H1 (cell line): ENCODE results near the gene FGF18. TPM values are rescaled to one million over a fixed set of nuclear protein-coding genes. Genes with fewer than 3 reads are reported as not detected.

Source experiments
- CTCF ChIA-PET: fragments of 300-600 bp; sonication (Branson Sonifier 250); formaldehyde crosslinking; loops from one replicate; lab custom pipeline; 2021; ENCODE audit not compliant: partially characterized antibody; lab: Charles Lee
- POLR2A ChIA-PET: fragments of 300-600 bp; sonication (Branson Sonifier 250); formaldehyde crosslinking; loops from one replicate; lab custom pipeline; 2021; ENCODE audit warnings: inconsistent platforms; ENCODE audit not compliant: partially characterized antibody; lab: Charles Lee
- DNase-seq, 2 experiments: peaks; one replicate each; pipeline versions ENCODE4 v3.0.0 to v3.0.0-alpha.2; 2010 to 2022; ENCODE audit warnings: low spot score in 2 of 2, low read depth in 1 of 2, mixed read lengths in 1 of 2
- FAIRE-seq: peaks from 2 replicates; lab custom pipeline; 2011; peaks lifted over from hg19 to GRCh38; lab: Jason Lieb, UNC
- H2AFZ ChIP-seq: 2 replicates; pipeline ENCODE4 v1.8.1; 2012; ENCODE audit warnings: low read length, inconsistent platforms
- H2AK5ac ChIP-seq: 2 replicates; pipeline ENCODE4 v1.6.1; 2013; ENCODE audit warnings: low read depth, low read length
- H2BK120ac ChIP-seq: replicated peaks from 2 replicates; pipeline ENCODE3; 2013; ENCODE audit warnings: low read depth, low read length, inconsistent platforms
- H2BK12ac ChIP-seq: 2 replicates; pipeline ENCODE4 v1.6.1; 2013; ENCODE audit warnings: low read depth, low read length
- H2BK15ac ChIP-seq: 2 replicates; pipeline ENCODE4 v1.6.1; 2013; ENCODE audit warnings: low read length
- H2BK20ac ChIP-seq: 2 replicates; pipeline ENCODE4 v1.6.1; 2013; ENCODE audit warnings: low read length
- H2BK5ac ChIP-seq: 2 replicates; pipeline ENCODE4 v1.6.1; 2013; ENCODE audit warnings: low read depth, low read length
- H3K14ac ChIP-seq: 2 replicates; pipeline ENCODE4 v1.6.1; 2013; ENCODE audit warnings: inconsistent platforms; ENCODE audit not compliant: insufficient read length
- H3K18ac ChIP-seq: 2 replicates; pipeline ENCODE4 v1.6.1; 2013; ENCODE audit warnings: low read length; ENCODE audit errors: extremely low read depth
- H3K23ac ChIP-seq: 2 replicates; pipeline ENCODE4 v1.6.1; 2013; ENCODE audit warnings: inconsistent platforms; ENCODE audit not compliant: insufficient read length
- H3K23me2 ChIP-seq: 2 replicates; pipeline ENCODE4 v1.6.1; 2013; ENCODE audit warnings: low read depth, low read length
- H3K27ac ChIP-seq: 2 replicates; pipeline ENCODE4 v1.6.1; 2011; ENCODE audit warnings: low read depth, low read length, inconsistent platforms
- H3K27me3 ChIP-seq, 4 experiments: replicated peaks in 1 of 4; 1 replicate in 1 of 4; 2 replicates in 3 of 4; pipeline versions ENCODE4 v1.6.1 to v1.8.1; 2011 to 2013; ENCODE audit warnings: low read length in 3 of 4, mild to moderate bottlenecking in 3 of 4, inconsistent platforms in 2 of 4, mixed read lengths in 2 of 4, moderate library complexity in 1 of 4; ENCODE audit not compliant: control insufficient read depth in 3 of 4, insufficient read depth in 3 of 4; ENCODE audit errors: extremely low read depth in 1 of 4
- H3K36me3 ChIP-seq, 4 experiments: 2 replicates each; pipeline versions ENCODE4 v1.6.1 to v1.8.1; 2011 to 2013; ENCODE audit warnings: mild to moderate bottlenecking in 4 of 4, low read length in 3 of 4, moderate library complexity in 2 of 4, control low read depth in 1 of 4, inconsistent platforms in 1 of 4; ENCODE audit not compliant: insufficient read depth in 4 of 4, control insufficient read depth in 2 of 4
- H3K4ac ChIP-seq: replicated peaks from 2 replicates; pipeline ENCODE3; 2013; ENCODE audit warnings: low read length, low read depth, mixed read lengths, inconsistent platforms; ENCODE audit not compliant: insufficient read length
- H3K4me1 ChIP-seq, 4 experiments: replicated peaks in 1 of 4; 1 replicate in 1 of 4; 2 replicates in 3 of 4; pipeline versions ENCODE4 v1.6.1 to v1.8.1; 2011 to 2013; ENCODE audit warnings: low read length in 3 of 4, inconsistent platforms in 2 of 4, mixed read lengths in 1 of 4; ENCODE audit not compliant: insufficient read depth in 4 of 4, control insufficient read depth in 3 of 4
- H3K4me2 ChIP-seq, 2 experiments: 2 replicates each; pipeline versions ENCODE4 v1.6.1 to v1.8.1; 2011 to 2013; ENCODE audit warnings: low read depth in 2 of 2, low read length in 2 of 2, control low read depth in 1 of 2, inconsistent platforms in 1 of 2, mild to moderate bottlenecking in 1 of 2; ENCODE audit not compliant: insufficient read depth in 1 of 2
- H3K4me3 ChIP-seq, 4 experiments: fragments of 200-600, 300-600 bp in 1 of 4; sonication (generic), shearing (Covaris generic), sonication (Bioruptor Twin) in 1 of 4; 2 replicates each; pipeline versions ENCODE4 v1.5.1 to v1.8.1; 2011 to 2016; ENCODE audit warnings: low read length in 4 of 4, low read depth in 3 of 4, control low read depth in 2 of 4, inconsistent platforms in 2 of 4, mild to moderate bottlenecking in 2 of 4, mixed read lengths in 1 of 4, moderate library complexity in 1 of 4; ENCODE audit not compliant: insufficient read depth in 2 of 4; ENCODE audit errors: extremely low read depth in 1 of 4
- H3K56ac ChIP-seq: replicated peaks from 2 replicates; pipeline ENCODE3; 2013; ENCODE audit warnings: low read depth, mild to moderate bottlenecking, mixed read lengths, low read length, inconsistent platforms; ENCODE audit not compliant: insufficient read length
- H3K79me1 ChIP-seq: 2 replicates; pipeline ENCODE4 v1.6.1; 2013; ENCODE audit warnings: low read depth, low read length, control low read depth
- H3K79me2 ChIP-seq, 2 experiments: 2 replicates each; pipeline versions ENCODE4 v1.6.1 to v1.8.1; 2012 to 2013; ENCODE audit warnings: low read length in 2 of 2, mild to moderate bottlenecking in 2 of 2, inconsistent platforms in 1 of 2; ENCODE audit not compliant: insufficient read depth in 2 of 2, control insufficient read depth in 1 of 2
- H3K9ac ChIP-seq, 4 experiments: replicated peaks in 1 of 4; 1 replicate in 1 of 4; 2 replicates in 3 of 4; pipeline versions ENCODE4 v1.6.1 to v1.8.1; 2011 to 2013; ENCODE audit warnings: low read depth in 3 of 4, low read length in 3 of 4, control low read depth in 2 of 4, mild to moderate bottlenecking in 2 of 4, moderate library complexity in 2 of 4, inconsistent platforms in 1 of 4; ENCODE audit errors: extremely low read depth in 1 of 4
- H3K9me3 ChIP-seq, 2 experiments: 2 replicates each; pipeline versions ENCODE4 v1.6.1 to v1.8.1; 2012 to 2013; ENCODE audit warnings: mild to moderate bottlenecking in 2 of 2, moderate library complexity in 2 of 2, control low read depth in 1 of 2, inconsistent platforms in 1 of 2, low read depth in 1 of 2, low read length in 1 of 2, mixed read lengths in 1 of 2; ENCODE audit not compliant: insufficient read depth in 2 of 2
- H4K20me1 ChIP-seq, 2 experiments: replicated peaks in 1 of 2; 2 replicates each; pipeline versions ENCODE3 to v1.8.1; 2011 to 2013; ENCODE audit warnings: inconsistent platforms in 2 of 2, low read length in 2 of 2, mild to moderate bottlenecking in 1 of 2; ENCODE audit not compliant: insufficient read depth in 2 of 2, control insufficient read depth in 1 of 2
- H4K5ac ChIP-seq: 2 replicates; pipeline ENCODE4 v1.6.1; 2013; ENCODE audit warnings: low read length, low read depth, mixed read lengths, inconsistent platforms; ENCODE audit not compliant: insufficient read length
- H4K8ac ChIP-seq: 2 replicates; pipeline ENCODE4 v1.8.0; 2013; ENCODE audit warnings: mild to moderate bottlenecking, moderate library complexity, low read length, inconsistent platforms; ENCODE audit not compliant: insufficient read depth; ENCODE audit errors: extremely low read depth
- H4K91ac ChIP-seq: replicated peaks from 2 replicates; pipeline ENCODE3; 2013; ENCODE audit warnings: low read length, mixed read lengths, inconsistent platforms; ENCODE audit not compliant: insufficient read length
- BACH1 ChIP-seq: IDR thresholded peaks from 2 replicates; pipeline ENCODE4 v1.6.1; 2012; ENCODE audit warnings: low read length, improper control_type of control experiment
- CHD1 ChIP-seq: IDR thresholded peaks from 2 replicates; pipeline ENCODE4 v1.6.1; 2012; ENCODE audit warnings: low read depth, low read length, improper control_type of control experiment
- E2F6 ChIP-seq: IDR thresholded peaks from 2 replicates; pipeline ENCODE4 v1.6.1; 2012; ENCODE audit warnings: inconsistent platforms
- WGBS, 2 experiments: shearing (Covaris generic) in 1 of 2; methylation state at CpG; one replicate each; pipeline versions ENCODE4 v1.1.6 to v1.1.7; 2013 to 2015; ENCODE audit warnings: low lambda C conversion rate in 2 of 2, mixed read lengths in 2 of 2, inconsistent platforms in 1 of 2, low coverage in 1 of 2, missing lambda C conversion rate in 1 of 2; ENCODE audit not compliant: insufficient replicate concordance in 2 of 2, insufficient coverage in 1 of 2, insufficient read length in 1 of 2; ENCODE audit errors: extremely low coverage in 1 of 2, missing lambda C conversion rate in 1 of 2; 5-methylcytosine and 5-hydroxymethylcytosine counted together
- polyA plus RNA-seq, 7 experiments: library from polyadenylated mRNA; depleted of rRNA in 3 of 7; stranded (reverse) in 5 of 7; unstranded in 2 of 7; fragments of >200 nt in 5 of 7; fragments of 200-250 nt in 2 of 7; gene quantifications; 1 replicate in 5 of 7; 2 replicates in 1 of 7; 4 replicates in 1 of 7; pipeline versions ENCODE4 v1.2.1 to v1.2.3, GENCODE V29; 2011 to 2013; ENCODE audit warnings: missing spikeins in 2 of 7, mixed read lengths in 2 of 7
- total RNA-seq: library from RNA; stranded (reverse); fragmentation: NEBNext Ultra II Directional; extraction: Animal tissue kit (Norgen Biotek cat#: 25700); gene quantifications from 2 replicates; pipeline ENCODE4 v1.2.1, GENCODE V29; 2021

FGF18 gene
- total and polyA plus RNA-seq, 2 of the 8 experiments (the other 6 are each of a cell fraction or from before 2014, with no cell fraction given) = 0.54 to 1.3 TPM

- Histone ChIP-seq H4K20me1 (no peaks in the 10 kb centered on the region), H2BK120ac (no peak overlapping the region), H3K27ac (no peak overlapping the region), H3K4me1 (peaks cover 0 to 18% (median 12%) of the 10 kb centered on the region in 4 experiments; a peak in 4 of 7 replicates), H3K79me2 (no peaks in the 10 kb centered on the region), H2AK5ac (no peak overlapping the region), H3K4me3 (no peak overlapping the region), H4K8ac (no peak overlapping the region), H2BK5ac (peak overlapping the region; percentile 52; the same call in 1 of the 2 replicates), H3K79me1 (no peaks in the 10 kb centered on the region), H3K56ac (no peak overlapping the region), H3K18ac (no peak overlapping the region; the same call in none of the 2 replicates), H3K4ac (no peak overlapping the region), H4K5ac (no peak overlapping the region), H3K23ac (no peak overlapping the region), H3K9ac (no peak overlapping the region), H3K9me3 (no peaks in the 10 kb centered on the region), H3K23me2 (no peaks in the 10 kb centered on the region; the same call in 1 of the 2 replicates), H2AFZ (no peak overlapping the region), H2BK15ac (peak overlapping the region; percentile 81; the same call in 1 of the 2 replicates), H2BK12ac (0 out of 2 replicates have a peak overlapping the region, but pooled peaks have one; percentile 3), H3K14ac (no peak overlapping the region), H3K4me2 (no peak overlapping the region), H3K27me3 (no peaks in the 10 kb centered on the region), H3K36me3 (no peaks in the 10 kb centered on the region), H4K91ac (peak overlapping the region; percentile 59), H2BK20ac (no peak overlapping the region)
- FAIRE-seq (no peak), DNase-seq (no peak)
- TF ChIP-seq BACH1 (no peak), E2F6 (peak; percentile 40; the same call in 1 of the 2 replicates), CHD1 (no peak)
- 89% methylated on average over 16 of the region's 16 CpGs; no CpG with 5 or more reads in 1 of the 2 experiments for WGBS, 2 experiments
- ChIA-PET CTCF (interaction anchor here (1.6 to 6.3 kb wide), 2 partner anchors 10 to 12 kb away, joined by 5 to 56 read pairs; partner anchors contain the start of gene FGF18), POLR2A (interaction anchor here (1.9 kb wide), 1 partner anchor 16 kb away, joined by 4 read pairs; no protein-coding TSS in a partner anchor)
These were observed 13.3 kb downstream of the FGF18 start for GRCh38 chr5:171432583-171433351.
